Measurements from ENCODE around the gene FREM1.

The FREM1 gene

GRCh38 chr9:14687042-14687719 is 223.0 kb downstream of the FREM1 start:
- no peak for DNase-seq

GRCh38 chr9:14686168-14686567 is 224.1 kb downstream of the FREM1 start:
- no peak for DNase-seq
